ENCODE measurements around the gene NKX1-1. TPM values are rescaled to one million over a fixed set of nuclear protein-coding genes. Genes with fewer than 3 reads are reported as not detected.

The NKX1-1 gene
- total and polyA plus RNA-seq, 2 of the 8 experiments (the other 6 are each of a cell fraction or from before 2014, with no cell fraction given): not detected

DNA sequence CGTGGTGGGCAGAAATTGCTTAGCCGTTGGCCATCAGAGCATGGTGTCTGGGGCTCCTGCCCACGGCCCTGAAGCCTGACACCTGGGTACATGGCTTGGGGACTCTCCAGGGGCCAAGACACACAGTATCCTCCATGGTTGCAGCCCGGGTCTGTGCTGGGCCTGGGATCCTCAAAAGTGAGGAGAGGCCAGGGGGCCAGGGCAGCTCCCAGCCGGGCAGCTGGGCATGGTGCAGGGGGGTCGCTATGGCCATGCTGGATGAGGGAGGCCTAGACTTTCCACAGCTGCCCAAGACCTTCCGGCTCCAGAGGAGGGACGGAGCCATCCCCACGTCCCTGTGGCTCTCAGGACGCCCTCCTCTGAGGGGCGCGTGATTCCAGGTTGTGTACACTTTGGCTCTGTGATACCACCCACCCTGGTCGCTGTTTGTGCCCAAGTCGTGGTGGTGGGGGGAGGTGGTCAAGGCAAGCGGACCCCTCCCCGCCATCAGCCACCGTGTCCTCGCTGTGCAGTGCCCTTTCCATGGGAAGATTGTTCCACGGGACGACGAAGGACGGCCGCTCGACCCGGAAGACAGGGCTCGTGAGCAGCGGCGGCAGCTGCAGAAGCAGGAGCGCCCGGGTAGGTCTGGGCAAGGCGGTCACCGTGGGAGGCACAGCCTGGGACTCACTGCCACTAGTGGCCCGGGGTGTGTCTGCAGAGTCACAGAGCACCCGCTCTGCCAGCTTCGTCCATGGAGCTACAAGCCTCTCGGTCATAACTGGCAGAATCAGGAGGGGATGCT is 25.7 kb downstream of the NKX1-1 start:
- H3K4me2 ChIP-seq (ENCODE audit: insufficient read depth in 1 of 2, low read depth in 2 of 2, low read length in 2 of 2): no peak overlapping the region
- H4K91ac ChIP-seq (replicated peaks; ENCODE audit: insufficient read length, low read length): no peak overlapping the region
- H2AK5ac ChIP-seq (ENCODE audit: low read depth, low read length): no peak overlapping the region
- POLR2A ChIA-PET (ENCODE audit: partially characterized antibody): no interaction called here
- H3K9ac ChIP-seq (replicated peaks in 1 of 4; ENCODE audit: extremely low read depth in 1 of 4, low read depth in 3 of 4, low read length in 3 of 4): no peak overlapping the region
- no peak overlapping the region for H2BK5ac ChIP-seq (ENCODE audit: low read depth, low read length)
- CTCF ChIA-PET (ENCODE audit: partially characterized antibody): interaction anchor here (0.8 to 1.3 kb wide), 2 partner anchors 10 to 249 kb away, joined by 3 read pairs; no protein-coding TSS in a partner anchor
- H2BK120ac ChIP-seq (replicated peaks; ENCODE audit: low read depth, low read length): no peak overlapping the region
- no peaks in the 10 kb centered on the region; a peak in 1 of 8 replicates for H3K36me3 ChIP-seq (ENCODE audit: control insufficient read depth in 2 of 4, insufficient read depth in 4 of 4, low read length in 3 of 4)
- H3K27ac ChIP-seq (ENCODE audit: low read depth, low read length): no peak overlapping the region
- no peak for FAIRE-seq
- H4K5ac ChIP-seq (ENCODE audit: insufficient read length, low read depth, low read length): no peak overlapping the region
- no peaks in the 10 kb centered on the region for H3K4me1 ChIP-seq (replicated peaks in 1 of 4; ENCODE audit: control insufficient read depth in 3 of 4, insufficient read depth in 4 of 4, low read length in 3 of 4)
- H4K8ac ChIP-seq (ENCODE audit: extremely low read depth, insufficient read depth, low read length): no peak overlapping the region; the same call in 1 of the 2 replicates
- 94% methylated on average over 17 of the region's 36 CpGs; no CpG with 5 or more reads in 1 of the 2 experiments for WGBS, 2 experiments (ENCODE audit: extremely low coverage in 1 of 2, insufficient coverage in 1 of 2, insufficient read length in 1 of 2, insufficient replicate concordance in 2 of 2, low coverage in 1 of 2, low lambda C conversion rate in 2 of 2, missing lambda C conversion rate in 1 of 2)
- H2BK20ac ChIP-seq (ENCODE audit: low read length): no peak overlapping the region
- H3K27me3 ChIP-seq (replicated peaks in 1 of 4; ENCODE audit: control insufficient read depth in 3 of 4, extremely low read depth in 1 of 4, insufficient read depth in 3 of 4, low read length in 3 of 4): no peaks in the 10 kb centered on the region
- no peak overlapping the region for H2BK15ac ChIP-seq (ENCODE audit: low read length)
- H3K23me2 ChIP-seq (ENCODE audit: low read depth, low read length): no peaks in the 10 kb centered on the region
- H3K18ac ChIP-seq (ENCODE audit: extremely low read depth, low read length): no peak overlapping the region
- no peaks in the 10 kb centered on the region for H3K79me2 ChIP-seq (ENCODE audit: control insufficient read depth in 1 of 2, insufficient read depth in 2 of 2, low read length in 2 of 2)
- H3K9me3 ChIP-seq (ENCODE audit: insufficient read depth in 2 of 2, low read depth in 1 of 2, low read length in 1 of 2): no peaks in the 10 kb centered on the region
- H3K56ac ChIP-seq (replicated peaks; ENCODE audit: insufficient read length, low read depth, low read length): no peak overlapping the region
- no peak overlapping the region for H3K4ac ChIP-seq (replicated peaks; ENCODE audit: insufficient read length, low read depth, low read length)
- DNase-seq (ENCODE audit: low read depth in 1 of 2, low spot score in 2 of 2): no peak
- no peak overlapping the region for H2AFZ ChIP-seq (ENCODE audit: low read length)
- no peak overlapping the region for H3K14ac ChIP-seq (ENCODE audit: insufficient read length)
- H3K4me3 ChIP-seq (ENCODE audit: extremely low read depth in 1 of 4, insufficient read depth in 2 of 4, low read depth in 3 of 4, low read length in 4 of 4): no peak overlapping the region
- no peak overlapping the region for H3K23ac ChIP-seq (ENCODE audit: insufficient read length)
- H3K79me1 ChIP-seq (ENCODE audit: low read depth, low read length): no peaks in the 10 kb centered on the region
- H4K20me1 ChIP-seq (replicated peaks in 1 of 2; ENCODE audit: control insufficient read depth in 1 of 2, insufficient read depth in 2 of 2, low read length in 2 of 2): peaks cover 0 to 5% of the 10 kb centered on the region in 2 experiments
- no peak overlapping the region for H2BK12ac ChIP-seq (ENCODE audit: low read depth, low read length)
- TF ChIP-seq CREB1 (IDR thresholded peaks at IDR 0.05): no peak

Data from H1 (cell line).